ENCODE results near the gene TTLL10. TPM values are rescaled to one million over a fixed set of nuclear protein-coding genes. Genes with fewer than 3 reads are reported as not detected.

Gene TTLL10
- total RNA-seq, 1 experiment from 2014 or later: 0.68 TPM

DNA sequence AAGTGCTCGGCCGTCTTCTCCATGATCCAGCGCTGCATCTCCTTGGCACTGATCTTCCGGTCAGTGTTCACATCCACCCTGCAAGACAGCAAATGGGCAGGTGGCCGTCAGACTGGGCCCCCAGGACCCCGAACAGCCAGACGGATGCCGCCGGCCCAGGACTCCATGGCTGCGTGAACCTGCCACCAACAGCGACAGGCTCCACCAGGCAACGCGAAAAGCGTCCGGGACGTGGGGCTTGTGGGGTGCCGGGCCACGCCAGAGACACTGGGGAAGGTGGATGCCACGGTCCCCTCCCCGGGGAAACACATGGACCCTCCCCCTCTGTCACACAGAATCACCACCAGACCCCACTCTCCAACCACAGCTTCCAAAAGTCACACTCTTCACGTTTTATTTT is 50.2 kb downstream of the TTLL10 start:
- no peaks in the 10 kb centered on the region for H3K27me3 Mint-ChIP-seq (ENCODE audit: low read depth)
- no peak overlapping the region for H3K27ac ChIP-seq (ENCODE audit: insufficient read length, low read depth, low read length)
- H2BK20ac ChIP-seq (ENCODE audit: low read depth, low read length, poor library complexity, severe bottlenecking): no peak overlapping the region
- H2BK120ac ChIP-seq (ENCODE audit: low read depth, low read length, poor library complexity, severe bottlenecking): no peak overlapping the region
- no peak overlapping the region for H3T11ph ChIP-seq (ENCODE audit: low read length)
- no peaks in the 10 kb centered on the region; a peak in 1 of 5 replicates for H3K9me3 Mint-ChIP-seq
- H3K9ac ChIP-seq (ENCODE audit: extremely low read depth, insufficient read length, low read length): no peak overlapping the region
- no peaks in the 10 kb centered on the region for H4K20me1 ChIP-seq (ENCODE audit: control insufficient read depth, insufficient read depth, insufficient read length)
- no peak overlapping the region for H3K4me3 Mint-ChIP-seq
- no peaks in the 10 kb centered on the region; the same call in 1 of the 2 replicates for H3K79me2 ChIP-seq (ENCODE audit: insufficient read depth, low read length)
- H3K4me1 ChIP-seq (ENCODE audit: insufficient read depth, low read length): no peaks in the 10 kb centered on the region
- WGBS (ENCODE audit: extremely low coverage, insufficient read length, low lambda C conversion rate): no CpG with 5 or more reads among the region's 21 CpGs
- DNase-seq: no peak
- no peaks in the 10 kb centered on the region for H3K27me3 ChIP-seq (ENCODE audit: insufficient read depth, low read length)
- no peaks in the 10 kb centered on the region for H3K23me2 ChIP-seq (ENCODE audit: insufficient read length, low read depth, low read length, poor library complexity, severe bottlenecking)
- no peak overlapping the region for H2BK15ac ChIP-seq (ENCODE audit: low read depth, low read length)
- no peak overlapping the region for H3K4me2 ChIP-seq (ENCODE audit: insufficient read depth, insufficient read length, low read length)
- H3K4ac ChIP-seq (ENCODE audit: low read depth, low read length): no peak overlapping the region
- no peak overlapping the region for H2BK5ac ChIP-seq (ENCODE audit: insufficient read length, low read length)
- no peak overlapping the region for H4K8ac ChIP-seq (replicated peaks; ENCODE audit: insufficient read length, low read depth, low read length)
- H3K4me1 Mint-ChIP-seq: no peaks in the 10 kb centered on the region
- no peaks in the 10 kb centered on the region for H3K9me3 ChIP-seq (ENCODE audit: control insufficient read depth, low read depth, low read length)
- peaks cover 25 to 61% (median 46%) of the 10 kb centered on the region in 3 experiments for H3K36me3 Mint-ChIP-seq (ENCODE audit: insufficient read depth in 1 of 3, low read depth in 3 of 3)
- H3K14ac ChIP-seq (ENCODE audit: insufficient read depth, low read length): no peak overlapping the region
- H2AFZ ChIP-seq (ENCODE audit: low read length): no peak overlapping the region
- H3K23ac ChIP-seq (ENCODE audit: insufficient read length, low read depth, low read length): no peak overlapping the region
- H2AK5ac ChIP-seq (ENCODE audit: insufficient read length, low read length): no peak overlapping the region
- H4K91ac ChIP-seq (ENCODE audit: insufficient read length, low read depth, low read length): no peak overlapping the region
- H2BK12ac ChIP-seq (ENCODE audit: insufficient read length, low read depth, low read length): no peak overlapping the region
- no peak overlapping the region for H4K5ac ChIP-seq (ENCODE audit: insufficient read length, low read depth, low read length)
- TF ChIP-seq, protein P1, sequence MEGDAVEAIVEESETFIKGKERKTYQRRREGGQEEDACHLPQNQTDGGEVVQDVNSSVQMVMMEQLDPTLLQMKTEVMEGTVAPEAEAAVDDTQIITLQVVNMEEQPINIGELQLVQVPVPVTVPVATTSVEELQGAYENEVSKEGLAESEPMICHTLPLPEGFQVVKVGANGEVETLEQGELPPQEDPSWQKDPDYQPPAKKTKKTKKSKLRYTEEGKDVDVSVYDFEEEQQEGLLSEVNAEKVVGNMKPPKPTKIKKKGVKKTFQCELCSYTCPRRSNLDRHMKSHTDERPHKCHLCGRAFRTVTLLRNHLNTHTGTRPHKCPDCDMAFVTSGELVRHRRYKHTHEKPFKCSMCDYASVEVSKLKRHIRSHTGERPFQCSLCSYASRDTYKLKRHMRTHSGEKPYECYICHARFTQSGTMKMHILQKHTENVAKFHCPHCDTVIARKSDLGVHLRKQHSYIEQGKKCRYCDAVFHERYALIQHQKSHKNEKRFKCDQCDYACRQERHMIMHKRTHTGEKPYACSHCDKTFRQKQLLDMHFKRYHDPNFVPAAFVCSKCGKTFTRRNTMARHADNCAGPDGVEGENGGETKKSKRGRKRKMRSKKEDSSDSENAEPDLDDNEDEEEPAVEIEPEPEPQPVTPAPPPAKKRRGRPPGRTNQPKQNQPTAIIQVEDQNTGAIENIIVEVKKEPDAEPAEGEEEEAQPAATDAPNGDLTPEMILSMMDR (conservative IDR thresholded peaks at IDR 0.05): no peak
- H3K27ac Mint-ChIP-seq: no peak overlapping the region
- H3K79me1 ChIP-seq (ENCODE audit: insufficient read depth, low read depth, low read length, poor library complexity, severe bottlenecking): no peaks in the 10 kb centered on the region
- H3K18ac ChIP-seq (ENCODE audit: insufficient read length, low read depth, low read length): no peak overlapping the region
- H3K56ac ChIP-seq (ENCODE audit: insufficient read length, low read depth, low read length): no peak overlapping the region

All from H9 (cell line).